ENCODE results near the gene METTL23. TPM values are rescaled to one million over a fixed set of nuclear protein-coding genes. Genes with fewer than 3 reads are reported as not detected.
"Not testable (repeated sequence)": the region's sequence is repeated elsewhere in the genome, so short reads cannot be mapped to it uniquely, and the experiment has no call there.

Gene METTL23
- total RNA-seq, 2 experiments from 2014 or later: 40.5 to 41.0 TPM

- ChIA-PET POLR2A (interaction anchor here (0.5 to 6.6 kb wide), 3 partner anchors 10 to 445 kb away, joined by 3 to 87 read pairs (median 7); partner anchors contain the start of genes MFSD11 and SRSF2), CTCF (interaction anchor here (0.8 kb wide), 1 partner anchor 10 kb away, joined by 3 read pairs; no protein-coding TSS in a partner anchor)
These were observed 2.8 kb upstream of the METTL23 start for GRCh38 chr17:76723812-76724211.

DNA sequence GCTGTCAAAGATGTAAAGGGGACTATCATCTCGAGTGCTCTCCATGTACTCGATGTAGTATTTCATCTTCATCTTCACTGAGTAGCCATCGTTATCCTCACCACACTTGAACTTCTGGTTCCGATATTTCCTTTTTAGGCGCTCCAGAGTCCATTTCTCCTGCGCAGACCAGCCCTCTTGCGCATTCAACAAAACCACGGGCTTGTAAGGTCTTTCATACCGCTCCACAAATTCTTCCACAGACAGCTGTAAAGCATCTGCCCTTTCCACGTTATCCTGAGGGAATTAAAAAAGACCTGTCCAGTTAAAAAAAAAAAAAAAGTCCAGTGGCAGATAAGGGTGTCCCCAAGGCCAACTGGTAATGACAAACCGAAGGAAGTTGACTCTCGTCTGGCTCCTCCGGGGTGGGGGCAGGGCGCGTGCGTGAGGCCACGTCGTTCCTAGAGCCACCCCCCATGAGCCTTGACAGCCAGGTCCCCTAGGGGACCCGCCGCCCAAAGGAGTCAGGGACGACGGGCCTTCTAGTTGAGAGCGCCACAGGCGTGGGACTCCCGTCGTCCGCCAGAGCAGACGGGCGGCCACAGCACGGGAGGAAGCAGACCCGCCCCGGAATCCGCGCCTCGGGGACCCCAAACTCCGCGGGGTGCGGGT lies 934 bp upstream of the METTL23 start:
- POLR2A ChIA-PET: interaction anchor here (0.9 to 6.6 kb wide), 4 partner anchors 8 to 166 kb away, joined by 3 to 87 read pairs (median 6); partner anchors contain the start of genes MFSD11 and SRSF2
- CTCF ChIA-PET: interaction anchor here (0.7 to 2.9 kb wide), 5 partner anchors 9 to 59 kb away, joined by 3 to 18 read pairs (median 3); partner anchors contain the start of genes MFSD11 and SRSF2

GRCh38 chr17:76726231-76726775 lies 336 bp upstream of the METTL23 start, which contains the start of gene JMJD6:
Gene JMJD6, minus strand, starts transcription at chr17:76726606. Its CDS starts 131 bp downstream, at chr17:76726475.
- CTCF ChIA-PET: interaction anchor here (0.7 to 2.9 kb wide), 4 partner anchors 10 to 60 kb away, joined by 3 to 18 read pairs (median 10); partner anchors contain the start of genes MFSD11 and SRSF2

DNA sequence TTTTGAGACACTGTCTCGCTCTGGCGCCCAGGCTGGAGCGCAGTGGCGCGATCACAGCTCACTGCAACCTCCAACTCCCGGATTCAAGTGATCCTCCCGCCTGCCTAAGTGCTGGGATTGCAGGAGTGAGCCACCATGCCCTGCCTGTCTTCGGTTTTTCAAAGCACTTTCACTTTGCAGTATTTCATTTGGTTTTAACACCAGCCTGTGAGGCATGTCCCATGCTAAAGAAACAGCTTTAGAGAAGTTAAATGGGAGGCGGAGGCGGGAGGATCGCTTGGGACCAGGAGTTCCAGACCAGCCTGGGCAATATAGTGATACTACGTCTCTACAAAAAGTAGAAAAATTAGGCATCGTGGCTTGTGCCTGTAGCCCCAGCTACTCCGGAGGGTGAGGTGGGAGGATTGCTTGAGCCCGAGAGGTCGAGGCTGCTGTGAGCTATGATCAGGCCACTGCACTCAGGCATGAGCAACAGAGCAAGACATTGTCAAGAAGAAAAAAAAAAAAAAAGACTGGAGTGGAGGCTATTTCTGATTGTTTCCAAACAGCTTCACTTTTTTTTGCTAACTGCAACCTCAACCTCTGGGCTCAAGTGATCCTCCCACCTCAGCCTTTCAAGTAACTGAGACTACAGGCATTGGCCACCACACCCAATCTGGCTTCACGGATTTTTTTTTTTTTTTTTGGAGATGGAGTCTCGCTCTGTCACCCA lies 1.3 kb downstream of the METTL23 start:
- ChIA-PET POLR2A (interaction anchor here (0.7 to 6.6 kb wide), 5 partner anchors 9 to 170 kb away, joined by 3 to 87 read pairs (median 6); partner anchors contain the start of genes MFSD11 and SRSF2), CTCF (interaction anchor here (0.7 to 2.9 kb wide), 3 partner anchors 10 to 14 kb away, joined by 3 to 18 read pairs (median 17); partner anchors contain the start of genes MFSD11 and SRSF2)

More at GRCh38 chr17:76726231-76726775, 336 bp upstream of the METTL23 start, which contains the start of gene JMJD6:
- POLR2A ChIA-PET: interaction anchor here (0.9 to 6.6 kb wide), 5 partner anchors 8 to 168 kb away, joined by 3 to 87 read pairs (median 6); partner anchors contain the start of genes MFSD11 and SRSF2

- CTCF ChIA-PET: not testable (repeated sequence)
- POLR2A ChIA-PET: interaction anchor here (0.6 to 1.3 kb wide), 4 partner anchors 14 to 696 kb away, joined by 3 to 5 read pairs (median 3); no protein-coding TSS in a partner anchor
These were observed 5.4 kb downstream of the METTL23 start for GRCh38 chr17:76731800-76732733.

DNA sequence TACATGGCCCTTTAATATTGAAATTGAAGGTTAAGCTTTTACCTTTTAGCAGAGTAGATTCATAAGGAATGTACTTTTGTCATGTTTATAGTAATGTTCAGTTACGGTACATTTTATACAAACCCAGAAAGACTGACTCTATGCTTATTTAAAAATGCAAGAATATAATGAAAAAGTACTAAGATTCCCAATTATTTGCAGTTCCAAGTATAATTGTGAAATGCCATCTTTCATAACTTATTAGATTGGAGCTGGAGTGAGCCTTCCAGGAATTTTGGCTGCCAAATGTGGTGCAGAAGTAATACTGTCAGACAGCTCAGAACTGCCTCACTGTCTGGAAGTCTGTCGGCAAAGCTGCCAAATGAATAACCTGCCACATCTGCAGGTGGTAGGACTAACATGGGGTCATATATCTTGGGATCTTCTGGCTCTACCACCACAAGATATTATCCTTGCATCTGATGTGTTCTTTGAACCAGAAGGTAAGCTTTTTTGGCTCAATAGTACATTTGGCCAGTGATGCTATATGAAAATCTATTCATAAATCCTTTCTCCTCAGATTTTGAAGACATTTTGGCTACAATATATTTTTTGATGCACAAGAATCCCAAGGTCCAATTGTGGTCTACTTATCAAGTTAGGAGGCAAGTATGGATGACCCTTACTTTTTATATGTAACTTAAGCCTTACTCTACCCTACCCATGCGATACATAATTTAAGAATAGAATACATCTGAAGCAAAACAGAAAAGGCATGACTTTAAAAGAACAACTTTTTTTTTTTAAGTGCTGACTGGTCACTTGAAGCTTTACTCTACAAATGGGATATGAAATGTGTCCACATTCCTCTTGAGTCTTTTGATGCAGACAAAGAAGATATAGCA lies 6.3 kb downstream of the METTL23 start:
- CTCF ChIA-PET: no interaction called here
- POLR2A ChIA-PET: interaction anchor here (0.6 to 1.3 kb wide), 7 partner anchors 10 to 697 kb away, joined by 3 to 13 read pairs (median 3); no protein-coding TSS in a partner anchor

DNA sequence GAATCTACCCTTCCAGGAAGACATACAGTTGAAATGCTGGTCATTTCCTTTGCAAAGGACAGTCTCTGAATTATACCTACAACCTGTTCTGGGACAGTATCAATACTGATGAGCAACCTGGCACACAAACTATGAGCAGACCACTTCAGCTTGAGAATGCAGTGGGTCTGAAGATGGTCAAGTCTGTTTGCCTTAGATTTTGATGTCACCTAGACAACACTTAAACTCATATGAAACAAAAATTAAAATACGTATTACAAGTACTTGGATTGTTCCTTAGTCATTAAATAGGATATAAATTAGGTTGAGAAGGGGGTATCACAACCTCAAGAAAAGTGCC lies 6.9 kb downstream of the METTL23 start:
- ChIA-PET POLR2A (interaction anchor here (0.6 to 0.8 kb wide), 3 partner anchors 10 to 465 kb away, joined by 3 to 13 read pairs (median 4); no protein-coding TSS in a partner anchor), CTCF (interaction anchor here (1.4 kb wide), 1 partner anchor 18 kb away, joined by 3 read pairs; no protein-coding TSS in a partner anchor)

DNA sequence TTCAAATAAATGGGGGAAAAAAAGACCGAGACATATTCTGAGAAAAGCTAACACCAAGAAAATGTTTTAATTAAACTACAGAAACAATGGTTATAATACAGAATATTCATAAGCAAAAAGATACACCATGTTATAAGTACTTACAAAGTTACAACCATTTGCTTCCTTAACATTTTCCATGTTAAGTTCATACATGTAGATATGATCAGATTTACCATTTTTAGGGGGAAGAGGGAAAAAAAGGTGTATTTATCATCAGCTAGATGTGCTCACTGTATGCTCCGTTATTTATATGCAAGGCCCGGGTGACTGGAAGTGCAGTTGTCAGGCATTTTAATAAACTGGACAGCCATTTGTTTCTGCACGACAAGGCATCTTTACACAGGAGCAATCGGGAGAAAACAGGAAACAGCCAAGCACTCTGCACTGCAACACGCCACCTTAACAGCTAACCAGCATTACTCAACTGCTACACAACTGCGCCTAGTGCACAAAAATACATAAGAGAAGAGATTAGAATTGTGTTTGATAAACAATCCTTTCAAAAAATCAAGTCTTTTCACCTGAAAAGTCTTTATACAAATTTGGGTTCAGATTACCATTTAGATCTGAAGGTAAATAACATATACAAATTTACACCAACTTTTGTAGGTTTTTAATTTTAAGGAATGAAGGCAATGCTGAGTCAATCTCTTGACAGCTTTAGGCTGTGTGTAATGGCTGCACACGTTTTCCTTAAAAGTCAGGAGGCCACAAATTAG lies 7.6 kb downstream of the METTL23 start:
- CTCF ChIA-PET: interaction anchor here (1.4 kb wide), 1 partner anchor 19 kb away, joined by 3 read pairs; no protein-coding TSS in a partner anchor

DNA sequence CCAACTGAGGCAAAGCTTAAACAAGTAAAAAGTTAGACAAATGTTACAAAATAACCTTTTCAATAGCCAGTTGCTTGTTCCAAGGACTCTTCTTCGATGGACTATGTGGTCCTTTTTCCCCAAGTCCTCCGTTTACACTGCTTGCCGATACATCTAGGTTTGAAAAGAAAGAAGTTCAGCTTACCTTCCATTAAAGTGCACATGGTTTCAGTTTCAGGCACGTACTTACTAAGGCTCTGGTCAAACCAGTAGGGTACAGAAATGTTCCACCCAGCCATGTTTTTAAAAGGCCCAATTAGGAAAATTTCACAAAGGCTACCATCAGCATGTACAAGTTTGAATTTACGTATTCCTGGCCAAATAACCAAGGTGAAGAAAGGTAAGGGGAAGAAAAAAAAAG lies 8.4 kb downstream of the METTL23 start:
- ChIA-PET CTCF (interaction anchor here (1.2 to 1.4 kb wide), 3 partner anchors 18 to 21 kb away, joined by 3 to 5 read pairs (median 3); no protein-coding TSS in a partner anchor), POLR2A (interaction anchor here (5.5 kb wide), 1 partner anchor 8 kb away, joined by 87 read pairs; the partner anchor contains the start of genes JMJD6 and METTL23)

More for the DNA sequence above, 7.6 kb downstream of the METTL23 start:
- POLR2A ChIA-PET: interaction anchor here (5.5 kb wide), 1 partner anchor 7 kb away, joined by 87 read pairs; the partner anchor contains the start of genes JMJD6 and METTL23

DNA sequence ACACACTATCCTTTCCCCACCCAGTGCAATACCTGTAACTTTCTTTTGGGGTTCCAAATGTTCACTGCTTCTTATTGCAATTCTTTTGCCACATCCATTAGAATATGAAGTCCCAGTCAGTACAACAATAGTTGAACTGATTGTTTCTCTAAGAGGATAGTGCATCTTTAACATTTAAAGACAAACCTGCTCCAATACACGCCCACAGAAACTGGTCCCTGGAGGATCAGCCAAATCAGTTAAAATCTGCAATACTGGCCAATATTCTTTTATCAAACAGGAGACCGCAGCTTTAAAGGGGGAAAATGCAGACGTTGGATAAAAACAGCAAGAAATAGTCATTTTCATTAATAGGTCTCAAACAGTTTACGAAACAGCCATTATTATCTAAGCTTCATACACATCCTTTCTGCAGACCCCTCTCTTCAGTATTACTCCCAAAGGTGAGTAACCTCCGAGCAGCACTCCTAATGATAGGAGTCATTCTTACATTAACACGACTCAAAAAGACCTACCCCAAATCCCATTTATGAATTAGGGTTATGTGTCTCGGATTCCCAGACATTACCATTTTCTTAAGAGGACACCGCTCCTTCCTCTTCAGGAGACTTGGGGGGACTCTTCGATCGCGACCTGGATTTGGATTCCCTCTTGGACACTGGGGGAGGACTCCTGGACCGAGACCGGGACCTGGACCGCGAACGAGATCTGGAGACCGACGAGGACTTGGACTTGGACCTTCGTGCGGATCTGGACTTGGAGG lies 9.1 kb downstream of the METTL23 start:
- POLR2A ChIA-PET: interaction anchor here (0.6 to 5.5 kb wide), 4 partner anchors 9 to 19 kb away, joined by 3 to 87 read pairs (median 6); partner anchors contain the start of genes JMJD6 and METTL23
- CTCF ChIA-PET: interaction anchor here (1.0 to 3.3 kb wide), 4 partner anchors 9 to 24 kb away, joined by 3 to 18 read pairs (median 4); partner anchors contain the start of genes JMJD6 and METTL23

- ChIA-PET POLR2A (interaction anchor here (0.6 to 5.5 kb wide), 4 partner anchors 10 to 22 kb away, joined by 3 to 87 read pairs (median 4); partner anchors contain the start of genes JMJD6 and METTL23), CTCF (interaction anchor here (1.0 to 3.3 kb wide), 3 partner anchors 10 to 25 kb away, joined by 3 to 18 read pairs (median 5); partner anchors contain the start of genes JMJD6 and METTL23)
These were observed 9.9 kb downstream of the METTL23 start for GRCh38 chr17:76736349-76737081.

- POLR2A ChIA-PET: interaction anchor here (0.6 to 5.5 kb wide), 6 partner anchors 10 to 468 kb away, joined by 3 to 87 read pairs (median 3); partner anchors contain the start of genes JMJD6 and METTL23
- CTCF ChIA-PET: interaction anchor here (3.3 kb wide), 1 partner anchor 10 kb away, joined by 18 read pairs; the partner anchor contains the start of genes JMJD6 and METTL23
These were observed 10.5 kb downstream of the METTL23 start, which contains the start of gene SRSF2 for GRCh38 chr17:76737082-76737675. Gene SRSF2, minus strand, starts transcription at chr17:76737331. Its CDS starts 171 bp downstream, at chr17:76737160.

DNA sequence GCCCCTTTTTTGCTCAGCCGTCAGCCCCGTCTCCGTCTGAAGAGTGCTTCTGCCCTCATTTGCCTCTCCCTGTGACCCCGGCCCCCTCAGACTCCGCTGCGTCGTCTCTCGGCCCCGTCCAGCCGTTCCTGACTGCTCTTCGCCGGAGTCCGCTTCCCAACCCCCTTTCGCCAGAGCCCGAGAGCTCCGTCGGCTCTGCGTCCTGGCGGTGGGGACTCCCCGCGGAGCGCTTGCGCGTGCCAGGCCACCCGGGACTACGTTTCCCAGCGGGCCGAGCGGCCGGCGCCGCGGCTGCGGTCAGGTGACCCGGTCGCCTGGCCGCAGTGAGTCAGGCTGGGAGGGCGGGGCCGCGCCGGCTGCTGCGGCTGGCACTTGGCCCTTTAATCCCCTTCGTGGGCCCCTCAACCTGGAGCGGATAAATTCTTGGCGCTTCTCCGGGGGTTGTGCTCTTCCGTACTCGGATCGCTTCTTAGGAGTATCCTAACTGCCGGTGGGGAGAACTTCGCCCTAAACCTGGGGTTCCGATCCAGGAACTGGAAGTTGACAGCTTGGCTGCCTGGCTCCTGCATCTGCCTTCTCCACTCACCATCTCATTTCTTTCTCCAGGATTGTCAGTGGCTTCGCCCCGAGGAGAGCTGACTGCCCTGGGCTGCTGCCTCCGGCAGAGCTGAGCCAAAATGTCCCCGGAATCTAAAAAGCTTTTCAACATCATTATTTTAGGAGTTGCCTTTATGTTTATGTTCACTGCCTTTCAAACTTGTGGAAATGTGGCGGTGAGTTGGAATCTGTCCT lies 11.2 kb downstream of the METTL23 start, which contains the start of gene MFSD11:
Gene MFSD11 (plus strand): TSS at position 444 of the 792 bp plus-strand sequence. CDS start 234 bp downstream, at position 678.
- POLR2A ChIA-PET: interaction anchor here (0.6 to 5.5 kb wide), 5 partner anchors 11 to 469 kb away, joined by 3 to 87 read pairs (median 5); partner anchors contain the start of genes JMJD6 and METTL23
- CTCF ChIA-PET: interaction anchor here (0.9 to 3.3 kb wide), 2 partner anchors 11 to 35 kb away, joined by 3 to 18 read pairs; partner anchors contain the start of genes JMJD6 and METTL23
